Muscle layer of colon (tissue), 2 donors: Measurements from ENCODE around the gene KDM1A.

Source experiments
- H3K27ac ChIP-seq: one replicate; pipeline ENCODE4 v1.7.0; 2013; ENCODE audit warnings: low read depth, mild to moderate bottlenecking, low read length, moderate library complexity
- H3K27me3 ChIP-seq, 2 donors: one replicate each; pipeline ENCODE4 v1.7.0; 2013; ENCODE audit warnings: low read length in 2 of 2, mild to moderate bottlenecking in 2 of 2; ENCODE audit not compliant: insufficient read depth in 2 of 2, control insufficient read depth in 1 of 2
- H3K36me3 ChIP-seq: one replicate; pipeline ENCODE4 v1.7.0; 2013; ENCODE audit warnings: mild to moderate bottlenecking, low read length; ENCODE audit not compliant: insufficient read depth
- H3K4me1 ChIP-seq: one replicate; pipeline ENCODE4 v1.7.0; 2013; ENCODE audit warnings: mild to moderate bottlenecking, low read length; ENCODE audit not compliant: insufficient read depth
- H3K4me3 ChIP-seq, 2 donors: one replicate each; pipeline ENCODE4 v1.7.0; 2013; ENCODE audit warnings: low read length in 2 of 2, low read depth in 1 of 2, mild to moderate bottlenecking in 1 of 2, moderate library complexity in 1 of 2
- H3K9ac ChIP-seq: one replicate; pipeline ENCODE4 v1.7.0; 2013; ENCODE audit warnings: low read length
- H3K9me3 ChIP-seq: one replicate; pipeline ENCODE4 v1.7.0; 2013; ENCODE audit warnings: mild to moderate bottlenecking, low read length
- donor health status: abdominal sarcoma.
- donor health status: Adenocarcinoma of cecum.

Gene KDM1A

GRCh38 chr1:23039308-23039826, 20.1 kb downstream of the KDM1A start:
- Histone ChIP-seq H3K4me1 (peaks cover 24% of the 10 kb centered on the region), H3K36me3 (no peaks in the 10 kb centered on the region), H3K4me3 (no peak overlapping the region), H3K9ac (no peak overlapping the region), H3K27ac (no peak overlapping the region), H3K9me3 (no peaks in the 10 kb centered on the region), H3K27me3 (no peaks in the 10 kb centered on the region)

- H3K27ac ChIP-seq = no peak overlapping the region
- H3K9me3 ChIP-seq = no peaks in the 10 kb centered on the region
- no peaks in the 10 kb centered on the region for H3K36me3 ChIP-seq
- H3K9ac ChIP-seq = no peak overlapping the region
- H3K27me3 ChIP-seq = no peaks in the 10 kb centered on the region
- no peak overlapping the region for H3K4me3 ChIP-seq
- H3K4me1 ChIP-seq = peaks cover 34% of the 10 kb centered on the region
Measured at GRCh38 chr1:23040509-23040908, 21.2 kb downstream of the KDM1A start.

- H3K4me3 ChIP-seq = no peak overlapping the region
- H3K4me1 ChIP-seq = peaks cover 27% of the 10 kb centered on the region
- no peak overlapping the region for H3K9ac ChIP-seq
- H3K9me3 ChIP-seq = no peaks in the 10 kb centered on the region
- no peaks in the 10 kb centered on the region for H3K27me3 ChIP-seq
- no peak overlapping the region for H3K27ac ChIP-seq
- H3K36me3 ChIP-seq = no peaks in the 10 kb centered on the region
Measured at GRCh38 chr1:23044035-23044434, 24.8 kb downstream of the KDM1A start.

- Histone ChIP-seq H3K9ac (no peak overlapping the region), H3K27me3 (no peaks in the 10 kb centered on the region), H3K9me3 (no peaks in the 10 kb centered on the region), H3K4me1 (peaks cover 8% of the 10 kb centered on the region), H3K4me3 (no peak overlapping the region), H3K27ac (no peak overlapping the region), H3K36me3 (peaks cover 16% of the 10 kb centered on the region)
Measured at GRCh38 chr1:23050201-23050600, 30.9 kb downstream of the KDM1A start.

GRCh38 chr1:23051290-23051909, 32.1 kb downstream of the KDM1A start:
- peaks cover 16% of the 10 kb centered on the region for H3K36me3 ChIP-seq
- H3K4me1 ChIP-seq = no peaks in the 10 kb centered on the region
- H3K9ac ChIP-seq = no peak overlapping the region
- no peaks in the 10 kb centered on the region for H3K27me3 ChIP-seq
- no peaks in the 10 kb centered on the region for H3K9me3 ChIP-seq
- H3K4me3 ChIP-seq = no peak overlapping the region
- no peak overlapping the region for H3K27ac ChIP-seq

- H3K4me1 ChIP-seq = no peaks in the 10 kb centered on the region
- H3K4me3 ChIP-seq = no peak overlapping the region
- no peak overlapping the region for H3K9ac ChIP-seq
- peaks cover 60% of the 10 kb centered on the region for H3K36me3 ChIP-seq
- H3K27ac ChIP-seq = no peak overlapping the region
- H3K27me3 ChIP-seq = no peaks in the 10 kb centered on the region
- H3K9me3 ChIP-seq = no peaks in the 10 kb centered on the region
Measured at GRCh38 chr1:23057301-23057700, 38.0 kb downstream of the KDM1A start.

- H3K36me3 ChIP-seq = peaks cover 48% of the 10 kb centered on the region
- H3K27ac ChIP-seq = no peak overlapping the region
- H3K9ac ChIP-seq = no peak overlapping the region
- H3K27me3 ChIP-seq = no peaks in the 10 kb centered on the region
- H3K9me3 ChIP-seq = no peaks in the 10 kb centered on the region
- H3K4me1 ChIP-seq = no peaks in the 10 kb centered on the region
- no peak overlapping the region for H3K4me3 ChIP-seq
Measured at GRCh38 chr1:23062271-23062670, 43.0 kb downstream of the KDM1A start.

GRCh38 chr1:23065385-23065784, 46.1 kb downstream of the KDM1A start:
- Histone ChIP-seq H3K27me3 (no peaks in the 10 kb centered on the region), H3K9ac (no peak overlapping the region), H3K9me3 (no peaks in the 10 kb centered on the region), H3K4me3 (no peak overlapping the region), H3K36me3 (peaks cover 35% of the 10 kb centered on the region), H3K27ac (no peak overlapping the region), H3K4me1 (no peaks in the 10 kb centered on the region)

GRCh38 chr1:23066075-23066474, 46.8 kb downstream of the KDM1A start:
- no peaks in the 10 kb centered on the region for H3K27me3 ChIP-seq
- H3K4me1 ChIP-seq = no peaks in the 10 kb centered on the region
- no peaks in the 10 kb centered on the region for H3K9me3 ChIP-seq
- no peak overlapping the region for H3K9ac ChIP-seq
- no peak overlapping the region for H3K27ac ChIP-seq
- no peak overlapping the region for H3K4me3 ChIP-seq
- peaks cover 35% of the 10 kb centered on the region for H3K36me3 ChIP-seq

GRCh38 chr1:23069149-23069548, 49.9 kb downstream of the KDM1A start:
- Histone ChIP-seq H3K27me3 (no peaks in the 10 kb centered on the region), H3K27ac (no peak overlapping the region), H3K36me3 (peaks cover 52% of the 10 kb centered on the region), H3K4me1 (no peaks in the 10 kb centered on the region), H3K9me3 (no peaks in the 10 kb centered on the region), H3K4me3 (no peak overlapping the region), H3K9ac (no peak overlapping the region)

GRCh38 chr1:23069675-23070074, 50.4 kb downstream of the KDM1A start:
- Histone ChIP-seq H3K27me3 (no peaks in the 10 kb centered on the region), H3K27ac (no peak overlapping the region), H3K9me3 (no peaks in the 10 kb centered on the region), H3K4me1 (no peaks in the 10 kb centered on the region), H3K4me3 (no peak overlapping the region), H3K36me3 (peaks cover 56% of the 10 kb centered on the region), H3K9ac (no peak overlapping the region)

GRCh38 chr1:23074012-23074411, 54.7 kb downstream of the KDM1A start:
- peaks cover 67% of the 10 kb centered on the region for H3K36me3 ChIP-seq
- no peak overlapping the region for H3K27ac ChIP-seq
- no peak overlapping the region for H3K4me3 ChIP-seq
- no peaks in the 10 kb centered on the region for H3K4me1 ChIP-seq
- no peaks in the 10 kb centered on the region for H3K27me3 ChIP-seq
- H3K9ac ChIP-seq = no peak overlapping the region
- H3K9me3 ChIP-seq = no peaks in the 10 kb centered on the region
